RKO (cell line): Measurements from ENCODE around the gene FMN1.
"Not testable (repeated sequence)": the region's sequence is repeated elsewhere in the genome, so short reads cannot be mapped to it uniquely, and the experiment has no call there.

Experiments
- DNase-seq: peaks from one replicate; pipeline ENCODE4 v3.0.0-alpha.2; 2016; ENCODE audit warnings: low spot score

Gene FMN1

GRCh38 chr15:33089878-33090757 lies 104.4 kb downstream of the FMN1 start:
- DNase-seq: no peak

GRCh38 chr15:33089165-33089877 lies 105.2 kb downstream of the FMN1 start:
- DNase-seq: no peak

GRCh38 chr15:33086500-33087121 lies 107.9 kb downstream of the FMN1 start:
- peak; percentile 70 for DNase-seq

GRCh38 chr15:33084661-33085060 lies 109.9 kb downstream of the FMN1 start:
- DNase-seq: no peak

- DNase-seq: no peak
Observed at GRCh38 chr15:33083232-33084081, 111.1 kb downstream of the FMN1 start.

GRCh38 chr15:33080006-33080405 lies 114.5 kb downstream of the FMN1 start:
- DNase-seq: no peak

GRCh38 chr15:33078607-33079006 lies 115.9 kb downstream of the FMN1 start:
- no peak for DNase-seq

- no peak for DNase-seq
Observed at GRCh38 chr15:33076937-33077336, 117.6 kb downstream of the FMN1 start.

- DNase-seq: no peak
Observed at GRCh38 chr15:33074942-33075341, 119.6 kb downstream of the FMN1 start.

- no peak for DNase-seq
Observed at GRCh38 chr15:33074212-33074611, 120.3 kb downstream of the FMN1 start.

- DNase-seq: no peak
Observed at GRCh38 chr15:33071451-33071850, 123.1 kb downstream of the FMN1 start.

GRCh38 chr15:33069903-33070302 lies 124.6 kb downstream of the FMN1 start:
- DNase-seq: not testable (repeated sequence)

GRCh38 chr15:33069161-33069560 lies 125.4 kb downstream of the FMN1 start:
- DNase-seq: no peak

- DNase-seq: no peak
Observed at GRCh38 chr15:33068511-33068990, 126.0 kb downstream of the FMN1 start.

GRCh38 chr15:33068007-33068481 lies 126.5 kb downstream of the FMN1 start:
- no peak for DNase-seq

GRCh38 chr15:33067456-33067855 lies 127.1 kb downstream of the FMN1 start:
- DNase-seq: no peak

GRCh38 chr15:33066584-33066983 lies 127.9 kb downstream of the FMN1 start:
- no peak for DNase-seq

GRCh38 chr15:33064878-33065277 lies 129.6 kb downstream of the FMN1 start:
- DNase-seq: no peak

GRCh38 chr15:33059184-33059583 lies 135.3 kb downstream of the FMN1 start:
- no peak for DNase-seq

GRCh38 chr15:33057845-33058244 lies 136.7 kb downstream of the FMN1 start:
- no peak for DNase-seq

- no peak for DNase-seq
Observed at GRCh38 chr15:33055962-33056361, 138.6 kb downstream of the FMN1 start.

- no peak for DNase-seq
Observed at GRCh38 chr15:33051528-33051927, 143.0 kb downstream of the FMN1 start.
